Gastroesophageal sphincter (tissue), 4 donors: ENCODE results near the gene ZNF84. TPM values are rescaled to one million over a fixed set of nuclear protein-coding genes. Genes with fewer than 3 reads are reported as not detected.

Experiments used
- ATAC-seq: fragments of 150-250 bp; one replicate; pipeline ENCODE4 v1.9.1; 2016; ENCODE audit warnings: mild to moderate bottlenecking, moderate library complexity
- H3K27ac ChIP-seq, 4 donors: fragments of 200-600 bp; sonication (generic) in 3 of 4; 1 replicate in 3 of 4; 2 replicates in 1 of 4; pipeline ENCODE4 v1.5.1; 2016 to 2019
- H3K27me3 ChIP-seq: fragments of 200-600 bp; sonication (generic); one replicate; pipeline ENCODE4 v1.5.1; 2019
- H3K36me3 ChIP-seq, 2 donors: fragments of 200-600 bp; sonication (generic); one replicate each; pipeline ENCODE4 v1.5.1; 2019; ENCODE audit warnings: control low read depth in 1 of 2
- H3K4me1 ChIP-seq, 3 donors: fragments of 200-600 bp; sonication (generic); 1 replicate in 2 of 3; 2 replicates in 1 of 3; pipeline ENCODE4 v1.5.1; 2016 to 2019; ENCODE audit warnings: control low read depth in 2 of 3
- H3K4me3 ChIP-seq, 2 donors: fragments of 200-600 bp; sonication (generic); one replicate each; pipeline ENCODE4 v1.5.1; 2019; ENCODE audit warnings: mild to moderate bottlenecking in 1 of 2, moderate library complexity in 1 of 2
- H3K9me3 ChIP-seq, 3 donors: fragments of 200-600 bp; sonication (generic); one replicate each; pipeline ENCODE4 v1.5.1; 2017 to 2019; ENCODE audit warnings: control low read depth in 2 of 3
- CTCF ChIP-seq, 4 experiments: fragments of 200-600 bp in 2 of 4; fragments of 450-650 bp in 2 of 4; sonication (generic) in 1 of 4; IDR thresholded peaks; one replicate each; pipeline ENCODE4 v1.5.1; 2017 to 2019; ENCODE audit warnings: antibody characterized with exemption in 4 of 4, mild to moderate bottlenecking in 2 of 4, moderate library complexity in 2 of 4
- POLR2AphosphoS5 ChIP-seq: sonication (generic); formaldehyde crosslinking; IDR thresholded peaks from one replicate; pipeline ENCODE4 v1.6.1; 2017; ENCODE audit warnings: antibody characterized with exemption
- WGBS, 2 donors: methylation state at CpG; one replicate each; pipeline ENCODE4 v1.1.5; 2018; ENCODE audit warnings: low coverage in 1 of 2; 5-methylcytosine and 5-hydroxymethylcytosine counted together
- small RNA-seq, 4 donors: library from RNA; depleted of rRNA; stranded (forward); fragments of <200 nt; gene quantifications; one replicate each; pipeline ENCODE3, GENCODE V24; 2016
- total RNA-seq, 4 donors: library from RNA; depleted of rRNA; stranded (reverse); fragments of >200 nt; gene quantifications; one replicate each; pipeline ENCODE4 v1.1.0, GENCODE V29; 2016

Gene ZNF84
- total RNA-seq, 4 donors from 2014 or later: 16.2 to 47.5 (median 20.0) TPM

- peaks cover 16 to 78% of the 10 kb centered on the region in 2 donors for H3K36me3 ChIP-seq
- no peak for TF ChIP-seq POLR2AphosphoS5
- TF ChIP-seq CTCF (IDR thresholded peaks at IDR 0.05): no peak
- 92 to 94% methylated on average over 2 of the region's 2 CpGs for WGBS, 2 donors
These were observed 70.8 kb downstream of the ZNF84 start for GRCh38 chr12:133108150-133108549.

More at GRCh38 chr12:133108150-133108549, 70.8 kb downstream of the ZNF84 start:
- no peak overlapping the region for H3K4me3 ChIP-seq
- no peaks in the 10 kb centered on the region for H3K27me3 ChIP-seq
- no peaks in the 10 kb centered on the region for H3K4me1 ChIP-seq
- no peak overlapping the region for H3K27ac ChIP-seq
- peaks cover 27 to 100% (median 45%) of the 10 kb centered on the region in 3 donors for H3K9me3 ChIP-seq
- no peak for ATAC-seq

Small RNAs within 50 kb of the gene (small RNA-seq; reads per million reads assigned to genes)
- 0 reads per million in 4 donors for gene RNU4ATAC12P

Other genes with a start within 250 kb of the ZNF84 start
- gene GOLGA3, start 208.6 kb upstream of the ZNF84 start, total RNA-seq: 100 to 1,000 TPM in 1 of 4 donors, 10 to 100 TPM in 3; 54.8 to 126 (median 74.1) TPM
- 10 to 100 TPM; 30.8 to 42.1 (median 36.8) TPM for gene CHFR, start 149.9 kb upstream of the ZNF84 start, total RNA-seq
- 10 to 100 TPM in 1 of 4 donors, 1 to 10 TPM in 3; 2.9 to 11.8 (median 6.3) TPM for gene ZNF605, start 81.2 kb upstream of the ZNF84 start, total RNA-seq
- gene ZNF26, start 51.1 kb upstream of the ZNF84 start, total RNA-seq: 1 to 10 TPM; 6.7 to 9.8 (median 9.2) TPM
- gene ZNF140, start 43.4 kb downstream of the ZNF84 start, total RNA-seq: 10 to 100 TPM in 3 of 4 donors, 1 to 10 TPM in 1; 9.7 to 29.7 (median 13.7) TPM
- 1 to 10 TPM; 2.5 to 5.1 (median 2.9) TPM for gene ZNF891, start 92.8 kb downstream of the ZNF84 start, total RNA-seq
- gene ZNF10, start 93.1 kb downstream of the ZNF84 start, total RNA-seq: 10 to 100 TPM in 2 of 4 donors, 1 to 10 TPM in 2; 1.8 to 20.9 (median 11.1) TPM
- 10 to 100 TPM; 15.5 to 36.9 (median 19.0) TPM for gene ZNF268, start 144.0 kb downstream of the ZNF84 start, total RNA-seq
- gene ANHX, start 198.4 kb downstream of the ZNF84 start, total RNA-seq: not detected